Activated CD4-positive, CD25-positive, alpha-beta regulatory T cell treated with anti-CD3 and anti-CD28 coated beads, Interleukin-2, amount 50 U/mL, for 72 hours (primary cell): Measurements from ENCODE around the gene SMIM34.
"Not testable (repeated sequence)": the region's sequence is repeated elsewhere in the genome, so short reads cannot be mapped to it uniquely, and the experiment has no call there.

ENCODE experiments used
- DNase-seq: peaks from one replicate; pipeline ENCODE4 v3.0.0; 2021

SMIM34 gene

GRCh38 chr21:34423805-34424204 lies at the start of gene SMIM34:
TSS of gene SMIM34 (minus strand) at chr21:34423951. CDS start at chr21:34423839, 112 bp downstream.
- not testable (repeated sequence) for DNase-seq

- not testable (repeated sequence) for DNase-seq
Observed at GRCh38 chr21:34467333-34467732, 43.6 kb upstream of the SMIM34 start.

- DNase-seq, result not testable (repeated sequence)
Observed at GRCh38 chr21:34459426-34459825, 35.7 kb upstream of the SMIM34 start.

GRCh38 chr21:34458266-34458665 lies 34.5 kb upstream of the SMIM34 start:
- not testable (repeated sequence) for DNase-seq

- not testable (repeated sequence) for DNase-seq
Observed at GRCh38 chr21:34456180-34456579, 32.4 kb upstream of the SMIM34 start.

- not testable (repeated sequence) for DNase-seq
Observed at GRCh38 chr21:34455628-34456027, 31.9 kb upstream of the SMIM34 start.

- not testable (repeated sequence) for DNase-seq
Observed at GRCh38 chr21:34447018-34447417, 23.3 kb upstream of the SMIM34 start.

- DNase-seq, result not testable (repeated sequence)
Observed at GRCh38 chr21:34443486-34443885, 19.7 kb upstream of the SMIM34 start.

- DNase-seq, result not testable (repeated sequence)
Observed at GRCh38 chr21:34429710-34430109, 6.0 kb upstream of the SMIM34 start.

GRCh38 chr21:34428441-34428840 lies 4.7 kb upstream of the SMIM34 start:
- DNase-seq, result not testable (repeated sequence)

GRCh38 chr21:34427339-34427738 lies 3.6 kb upstream of the SMIM34 start:
- not testable (repeated sequence) for DNase-seq

- not testable (repeated sequence) for DNase-seq
Observed at GRCh38 chr21:34417448-34418077, 6.2 kb downstream of the SMIM34 start.

GRCh38 chr21:34407294-34407693 lies 16.5 kb downstream of the SMIM34 start:
- DNase-seq, result not testable (repeated sequence)

- not testable (repeated sequence) for DNase-seq
Observed at GRCh38 chr21:34406676-34407075, 17.1 kb downstream of the SMIM34 start.

GRCh38 chr21:34406102-34406501 lies 17.6 kb downstream of the SMIM34 start:
- DNase-seq, result not testable (repeated sequence)

GRCh38 chr21:34405686-34406085 lies 18.1 kb downstream of the SMIM34 start:
- not testable (repeated sequence) for DNase-seq

- DNase-seq, result not testable (repeated sequence)
Observed at GRCh38 chr21:34404742-34405141, 19.0 kb downstream of the SMIM34 start.

- DNase-seq, result not testable (repeated sequence)
Observed at GRCh38 chr21:34400522-34400921, 23.2 kb downstream of the SMIM34 start.

- DNase-seq, result not testable (repeated sequence)
Observed at GRCh38 chr21:34383724-34384415, 39.9 kb downstream of the SMIM34 start.

- DNase-seq, result not testable (repeated sequence)
Observed at GRCh38 chr21:34383138-34383537, 40.6 kb downstream of the SMIM34 start.

GRCh38 chr21:34375619-34375972 lies 48.2 kb downstream of the SMIM34 start:
- DNase-seq, result not testable (repeated sequence)

- not testable (repeated sequence) for DNase-seq
Observed at GRCh38 chr21:34374940-34375618, 48.7 kb downstream of the SMIM34 start, which contains the start of gene SMIM11. TSS of gene SMIM11 (plus strand) at chr21:34375507. CDS start at chr21:34379505, 3,998 bp downstream.

GRCh38 chr21:34374462-34374861 lies 49.3 kb downstream of the SMIM34 start:
- DNase-seq, result not testable (repeated sequence)

GRCh38 chr21:34372321-34372720 lies 51.4 kb downstream of the SMIM34 start:
- no peak for DNase-seq
